HG03064 (cell line): ENCODE data around the gene TTLL11.

ENCODE experiments used
- ATAC-seq: cut with Tn5 transposase; IDR thresholded peaks from one replicate; pipeline ENCODE4 v1.9.1; 2021; ENCODE audit warnings: low read depth; ENCODE audit not compliant: unreplicated experiment

TTLL11 gene

GRCh38 chr9:121949766-121950165 is 143.3 kb downstream of the TTLL11 start:
- no peak for ATAC-seq

GRCh38 chr9:121949364-121949763 is 143.7 kb downstream of the TTLL11 start:
- no peak for ATAC-seq

DNA sequence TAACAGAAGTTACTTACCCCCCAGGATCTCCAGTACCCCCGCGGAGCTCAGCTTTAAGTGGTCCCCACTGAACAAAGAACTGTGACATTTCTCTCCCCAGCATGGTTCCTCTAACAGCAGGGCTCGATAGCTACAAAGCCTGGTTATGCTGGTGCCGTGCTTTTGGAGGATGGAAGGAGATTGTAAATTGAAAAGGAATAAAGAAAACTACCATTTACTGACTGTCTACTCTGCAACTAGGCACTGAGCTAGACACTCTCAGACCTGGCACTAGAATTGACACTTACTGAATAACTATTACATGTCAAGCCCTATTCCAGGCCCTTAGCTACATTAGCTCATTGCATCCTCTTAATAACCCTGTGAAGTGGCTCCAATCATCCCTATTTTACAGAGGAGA is 145.3 kb downstream of the TTLL11 start:
- ATAC-seq: no peak

GRCh38 chr9:121946465-121946864 is 146.6 kb downstream of the TTLL11 start:
- no peak for ATAC-seq

- ATAC-seq: no peak
Observed at GRCh38 chr9:121945849-121946248, 147.3 kb downstream of the TTLL11 start.

- no peak for ATAC-seq
Observed at GRCh38 chr9:121945281-121945680, 147.8 kb downstream of the TTLL11 start.

DNA sequence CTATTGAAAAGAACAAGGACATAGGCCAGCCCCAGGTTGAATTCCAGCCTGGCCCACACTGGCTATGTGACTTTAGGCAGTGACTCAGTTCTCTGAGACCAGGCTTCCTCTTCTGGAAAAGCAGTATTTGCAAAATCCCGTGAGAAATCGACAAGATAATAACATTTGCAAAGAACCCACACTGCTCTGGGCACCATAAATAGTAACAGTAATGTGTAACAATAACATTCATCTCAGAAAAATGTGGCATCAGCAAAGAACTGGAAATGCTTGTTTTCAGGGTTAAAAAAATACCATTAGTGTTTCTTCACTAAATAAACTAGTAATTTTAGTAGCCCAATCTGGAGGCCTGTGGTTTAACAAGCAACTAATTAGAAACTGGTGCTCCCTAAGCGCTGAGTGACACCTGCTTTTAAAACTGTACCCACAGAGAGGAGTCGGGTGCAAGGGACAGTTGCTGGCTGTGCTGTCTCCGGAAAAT is 148.4 kb downstream of the TTLL11 start:
- ATAC-seq: no peak

DNA sequence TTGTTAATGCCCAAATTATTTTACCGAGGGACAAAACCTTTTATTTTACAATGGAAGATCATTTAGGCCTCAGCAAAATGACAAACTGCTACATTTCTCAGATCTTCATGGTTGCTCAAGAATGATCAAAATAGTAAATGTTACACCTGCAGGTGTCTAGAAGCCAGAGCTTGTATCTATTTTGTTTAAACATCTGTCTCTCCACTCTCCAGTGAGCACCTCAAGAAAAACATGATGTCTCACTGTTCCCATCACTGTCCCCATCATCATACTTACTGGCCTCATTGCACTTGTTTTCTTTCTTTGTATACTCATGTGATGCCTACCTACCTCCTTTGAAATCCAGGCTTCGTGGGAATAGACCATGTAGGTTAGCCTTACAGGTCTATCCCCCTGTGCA is 149.6 kb downstream of the TTLL11 start:
- ATAC-seq: no peak

DNA sequence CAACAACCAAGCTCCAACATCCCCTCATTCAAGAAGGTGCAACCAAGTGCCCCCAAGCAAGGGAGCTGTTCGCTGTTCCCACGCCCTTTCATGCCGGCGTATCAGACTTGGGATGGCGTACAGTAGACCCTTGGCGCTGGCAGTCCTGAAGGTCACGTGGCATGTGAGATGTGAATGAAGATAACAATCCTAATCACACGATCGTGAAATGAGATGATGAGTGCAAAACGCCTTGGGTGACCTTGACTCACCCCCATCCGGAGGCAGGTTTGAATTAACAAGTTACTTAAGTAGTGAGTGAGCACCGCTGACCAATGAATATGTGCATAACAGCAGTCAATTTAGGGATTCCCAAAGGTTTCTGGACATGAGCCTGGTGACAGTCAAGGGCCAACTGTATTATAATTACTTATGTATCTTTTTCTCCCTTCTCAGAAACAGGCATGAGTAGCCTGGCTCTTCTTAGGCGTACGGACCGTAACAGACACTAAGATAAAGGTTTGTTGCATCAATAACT is 150.2 kb downstream of the TTLL11 start:
- ATAC-seq: no peak

DNA sequence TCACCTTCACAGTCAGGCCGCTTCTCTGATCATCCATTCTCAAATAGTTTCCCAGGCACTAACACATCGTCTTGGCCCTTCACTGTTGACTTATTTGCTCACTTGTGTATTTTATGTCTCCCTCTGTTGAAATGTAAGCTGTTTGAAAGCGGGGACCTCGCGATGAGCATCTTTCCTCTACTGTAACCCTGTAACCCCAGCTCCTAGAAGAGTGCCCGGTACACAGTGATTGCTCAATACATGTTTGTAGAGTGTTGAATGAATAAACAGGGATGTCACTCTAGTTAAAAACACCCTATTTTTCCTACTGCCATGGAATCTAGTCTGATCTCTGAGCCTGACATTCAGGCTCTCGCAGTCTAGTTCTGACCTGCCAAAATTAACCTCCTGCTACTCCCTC is 150.8 kb downstream of the TTLL11 start:
- no peak for ATAC-seq

DNA sequence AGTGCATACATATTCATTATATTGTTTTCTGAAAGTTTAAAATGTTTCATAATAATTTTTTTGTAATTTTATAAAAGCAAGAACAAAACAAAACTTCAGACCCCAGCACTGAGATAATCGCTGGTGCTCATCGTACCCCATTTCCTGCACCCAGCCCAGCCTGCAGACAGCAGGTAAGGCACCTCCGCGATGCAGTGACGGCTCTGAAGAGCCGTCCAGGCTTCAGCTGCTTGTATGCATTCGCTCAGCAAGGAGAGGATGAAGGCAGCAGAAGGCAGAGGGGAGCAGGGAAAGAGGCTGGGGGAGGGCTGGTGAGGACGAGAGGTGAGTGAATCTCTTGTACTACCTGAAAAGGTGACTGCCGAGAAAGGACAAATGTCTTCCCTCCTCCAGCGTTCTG is 153.5 kb downstream of the TTLL11 start:
- ATAC-seq: no peak

DNA sequence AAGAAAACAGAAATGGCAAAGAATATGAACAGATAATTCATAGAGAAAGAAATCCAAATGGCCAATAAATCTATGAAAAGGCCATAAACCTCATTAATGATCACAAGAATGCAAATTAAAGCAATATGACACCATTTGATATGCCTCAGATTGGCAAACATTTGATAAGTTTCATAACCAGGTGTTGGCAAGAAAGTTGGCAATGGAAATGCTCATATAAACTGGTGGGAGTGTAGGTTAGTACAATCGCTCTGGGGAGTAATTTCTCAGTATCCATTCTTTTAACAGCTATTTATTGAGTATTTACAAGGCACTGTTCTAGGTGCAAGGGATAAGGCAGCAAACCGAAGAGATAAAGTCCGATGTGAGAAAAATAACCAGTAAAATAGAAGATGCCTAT is 154.5 kb downstream of the TTLL11 start:
- ATAC-seq: no peak

- ATAC-seq: no peak
Observed at GRCh38 chr9:121937240-121937639, 155.9 kb downstream of the TTLL11 start.

DNA sequence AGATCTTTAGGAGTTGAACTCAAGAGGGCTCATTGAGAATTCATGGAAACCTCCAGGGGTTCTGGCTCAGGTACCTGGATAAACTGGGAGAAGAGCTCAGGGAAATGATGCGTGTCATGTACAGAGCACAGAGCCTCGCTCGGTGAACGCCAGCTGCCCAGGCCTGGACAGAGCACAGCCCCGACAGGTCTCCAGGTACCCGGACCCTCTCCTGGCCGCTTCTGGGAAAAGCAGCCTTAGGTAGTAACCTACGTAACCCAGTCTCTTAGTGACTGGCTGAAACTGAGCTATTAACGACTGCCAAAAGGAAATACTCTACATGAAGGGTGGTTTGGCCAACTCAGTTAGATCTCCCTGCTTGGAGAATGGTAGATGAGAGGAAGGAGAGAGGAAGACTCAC is 157.4 kb downstream of the TTLL11 start:
- ATAC-seq: no peak

DNA sequence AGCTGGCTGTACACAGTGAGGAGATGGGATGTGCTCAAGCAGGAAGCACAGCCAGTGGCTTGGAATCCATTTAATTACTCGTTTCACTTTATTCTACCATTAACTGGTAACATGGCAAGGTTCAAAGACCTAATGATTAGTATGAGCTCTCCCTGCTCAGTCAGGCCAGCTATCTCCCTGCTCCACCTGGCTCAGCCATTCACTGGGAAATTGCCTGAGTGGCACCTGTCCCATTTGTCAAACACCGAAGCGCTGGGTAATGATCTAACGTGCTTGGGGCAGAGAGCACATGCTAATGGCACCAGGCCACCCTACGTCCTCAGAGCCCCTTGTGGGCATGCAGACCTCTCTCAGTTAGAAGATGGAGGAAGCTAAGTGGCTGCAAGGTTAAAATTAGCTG is 162.2 kb downstream of the TTLL11 start:
- ATAC-seq: no peak

GRCh38 chr9:121929893-121930875 is 162.9 kb downstream of the TTLL11 start:
- no peak for ATAC-seq

- no peak for ATAC-seq
Observed at GRCh38 chr9:121927636-121928035, 165.5 kb downstream of the TTLL11 start.

- no peak for ATAC-seq
Observed at GRCh38 chr9:121927081-121927480, 166.0 kb downstream of the TTLL11 start.

DNA sequence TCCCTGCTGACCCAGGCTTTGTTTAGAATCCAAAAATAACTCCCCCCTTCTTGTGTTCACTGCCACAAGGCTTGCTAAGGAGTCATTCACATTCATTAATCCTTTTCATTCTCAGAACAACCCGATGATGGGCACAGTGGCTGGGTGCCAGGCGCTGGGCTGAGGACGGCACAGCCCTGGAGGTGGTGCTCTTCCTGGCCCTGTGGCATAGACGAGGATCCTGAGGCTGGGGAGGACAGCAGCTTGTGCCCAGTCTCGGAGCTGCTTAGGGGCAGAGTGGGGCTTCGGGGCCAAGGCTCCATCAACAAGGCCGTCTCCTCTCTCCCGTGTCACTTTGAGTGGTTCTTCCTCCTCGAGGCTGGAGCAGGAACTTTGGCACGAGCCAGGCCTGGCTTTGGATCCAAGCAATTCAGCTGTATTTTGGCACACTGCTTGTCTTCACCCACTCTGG is 166.7 kb downstream of the TTLL11 start:
- no peak for ATAC-seq

DNA sequence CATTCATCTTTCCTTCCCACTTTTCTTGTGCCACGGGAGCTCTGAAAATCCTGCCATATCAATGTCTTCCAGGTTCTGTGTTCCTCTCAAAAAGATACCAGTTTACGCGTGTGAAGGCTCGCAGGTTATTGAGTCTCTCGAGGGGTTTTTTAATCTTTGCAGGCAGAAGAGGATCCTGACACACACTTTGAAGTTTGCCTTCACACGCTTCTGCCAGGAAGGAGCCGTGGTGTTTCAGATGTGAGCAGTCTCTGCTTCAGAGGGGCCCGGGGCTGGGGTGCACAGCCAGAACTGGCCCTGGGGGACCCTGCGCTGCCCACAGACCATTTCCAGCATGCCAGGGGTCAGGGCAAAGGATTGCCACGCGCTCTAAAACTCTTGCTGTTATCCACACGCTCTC is 167.2 kb downstream of the TTLL11 start:
- no peak for ATAC-seq

- ATAC-seq: no peak
Observed at GRCh38 chr9:121924700-121925099, 168.4 kb downstream of the TTLL11 start.

DNA sequence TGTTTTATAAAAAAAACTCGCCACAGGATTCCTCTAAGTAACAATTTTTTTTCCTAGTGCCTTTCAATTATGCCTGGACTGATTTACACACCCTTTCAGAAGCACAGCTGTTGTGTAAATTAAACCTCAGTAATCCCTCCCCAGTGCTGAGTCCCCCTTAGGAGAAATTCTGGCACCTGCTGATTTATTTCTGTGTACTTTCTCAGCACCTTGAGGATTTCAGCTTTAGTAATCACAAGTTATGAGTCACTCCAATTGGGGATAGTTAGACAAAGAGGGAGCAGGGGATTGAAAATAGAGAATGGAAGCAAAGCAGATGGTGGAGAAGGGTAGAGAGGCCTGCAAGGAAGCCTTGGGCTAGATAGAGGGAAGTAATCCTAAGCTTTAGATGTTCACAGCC is 171.7 kb downstream of the TTLL11 start:
- no peak for ATAC-seq
